IMR-90 (cell line): ENCODE data around the gene KRT83. TPM values are rescaled to one million over a fixed set of nuclear protein-coding genes. Genes with fewer than 3 reads are reported as not detected.

ENCODE experiments used
- ATAC-seq: fragments of 200-7000 bp; cut with Tn5 transposase; 2 replicates; pipeline ENCODE4 v1.9.1; 2020; ENCODE audit warnings: low read depth, mild to moderate bottlenecking, moderate library complexity
- BruUV-seq: library from RNA; stranded (reverse); fragments of 400-500 nt; replicated peaks from 2 replicates; lab custom pipeline; 2021; lab: Mats Ljungman, UMichigan
- CTCF ChIA-PET: fragments of 300-600 bp; formaldehyde crosslinking; extraction: SDS; loops from one replicate; lab custom pipeline; 2021; ENCODE audit warnings: antibody characterized with exemption; lab: Yijun Ruan, JAX
- POLR2A ChIA-PET: fragments of 300-600 bp; sonication (Branson Sonifier 250); formaldehyde crosslinking; loops from one replicate; lab custom pipeline; 2022; ENCODE audit warnings: antibody characterized with exemption; ENCODE audit not compliant: unreplicated experiment; lab: Charles Lee
- DNase-seq: peaks from one replicate; pipeline ENCODE4 v3.0.0; 2013
- H2AFZ ChIP-seq: replicated peaks from 2 replicates; pipeline ENCODE3; 2013; ENCODE audit warnings: low read length, mild to moderate bottlenecking; ENCODE audit not compliant: poor library complexity
- H2AK5ac ChIP-seq: 2 replicates; pipeline ENCODE4 v1.6.1; 2013; ENCODE audit warnings: low read depth, low read length, inconsistent platforms
- H2AK9ac ChIP-seq: replicated peaks from 2 replicates; pipeline ENCODE3; 2013; ENCODE audit warnings: mild to moderate bottlenecking, low read depth, low read length, moderate library complexity; ENCODE audit not compliant: poor library complexity
- H2BK120ac ChIP-seq: 2 replicates; pipeline ENCODE4 v1.6.1; 2013; ENCODE audit warnings: low read depth, low read length, inconsistent platforms
- H2BK15ac ChIP-seq: 3 replicates; pipeline ENCODE4 v1.6.1; 2013; ENCODE audit warnings: low read depth, low read length, inconsistent platforms
- H2BK20ac ChIP-seq: 2 replicates; pipeline ENCODE4 v1.6.1; 2013; ENCODE audit warnings: low read depth, mild to moderate bottlenecking, inconsistent platforms, low read length, moderate library complexity
- H2BK5ac ChIP-seq: 2 replicates; pipeline ENCODE4 v1.6.1; 2013; ENCODE audit warnings: mild to moderate bottlenecking, low read depth, low read length, inconsistent platforms; ENCODE audit not compliant: poor library complexity, severe bottlenecking
- H3K14ac ChIP-seq: replicated peaks from 2 replicates; pipeline ENCODE4 v1.6.1; 2013; ENCODE audit warnings: low read depth, low read length, inconsistent platforms
- H3K18ac ChIP-seq: 2 replicates; pipeline ENCODE4 v1.6.1; 2013; ENCODE audit warnings: low read depth, low read length, control low read depth
- H3K23ac ChIP-seq: 2 replicates; pipeline ENCODE4 v1.6.1; 2013; ENCODE audit warnings: low read depth, low read length, inconsistent platforms
- H3K27ac ChIP-seq: 2 replicates; pipeline ENCODE4 v1.5.1; 2013; ENCODE audit warnings: mild to moderate bottlenecking, control low read depth, low read length; ENCODE audit not compliant: insufficient read depth
- H3K27me3 ChIP-seq: 2 replicates; pipeline ENCODE4 v1.6.1; 2013; ENCODE audit warnings: low read length; ENCODE audit not compliant: control insufficient read depth, insufficient read depth
- H3K36me3 ChIP-seq: 2 replicates; pipeline ENCODE4 v1.6.1; 2013; ENCODE audit warnings: low read length, mixed read lengths; ENCODE audit not compliant: control insufficient read depth, insufficient read depth
- H3K4ac ChIP-seq: 2 replicates; pipeline ENCODE4 v1.6.1; 2013; ENCODE audit warnings: low read depth, low read length, inconsistent platforms
- H3K4me1 ChIP-seq: 2 replicates; pipeline ENCODE4 v1.6.1; 2013; ENCODE audit warnings: low read length, mixed read lengths; ENCODE audit not compliant: control insufficient read depth, insufficient read depth
- H3K4me2 ChIP-seq: 2 replicates; pipeline ENCODE4 v1.6.1; 2013; ENCODE audit warnings: low read depth, mild to moderate bottlenecking, control low read depth, low read length, moderate library complexity
- H3K4me3 ChIP-seq: 2 replicates; pipeline ENCODE4 v1.5.1; 2013; ENCODE audit warnings: low read depth, mild to moderate bottlenecking, control low read depth, low read length, moderate library complexity; ENCODE audit not compliant: insufficient read depth
- H3K56ac ChIP-seq: 2 replicates; pipeline ENCODE4 v1.6.1; 2013; ENCODE audit warnings: low read length, inconsistent platforms; ENCODE audit not compliant: insufficient read depth; ENCODE audit errors: extremely low read depth
- H3K79me1 ChIP-seq, 2 experiments: 2 replicates each; pipeline ENCODE4 v1.6.1; 2013; ENCODE audit warnings: low read length in 2 of 2, inconsistent platforms in 1 of 2, low read depth in 1 of 2
- H3K9ac ChIP-seq: 2 replicates; pipeline ENCODE4 v1.6.1; 2013; ENCODE audit warnings: low read depth, low read length, control low read depth
- H3K9me1 ChIP-seq: 2 replicates; pipeline ENCODE4 v1.6.1; 2013; ENCODE audit warnings: low read length, inconsistent platforms; ENCODE audit not compliant: insufficient read depth
- H3K9me3 ChIP-seq: 2 replicates; pipeline ENCODE4 v1.6.1; 2013; ENCODE audit warnings: low read length; ENCODE audit not compliant: control insufficient read depth, insufficient read depth
- H4K20me1 ChIP-seq: 2 replicates; pipeline ENCODE4 v1.6.1; 2013; ENCODE audit warnings: low read length, inconsistent platforms; ENCODE audit not compliant: insufficient read depth
- H4K5ac ChIP-seq: 2 replicates; pipeline ENCODE4 v1.6.1; 2013; ENCODE audit warnings: mild to moderate bottlenecking, low read depth, low read length, control low read depth
- H4K8ac ChIP-seq, 2 experiments: 2 replicates each; pipeline ENCODE4 v1.6.1; 2013; ENCODE audit warnings: low read depth in 2 of 2, low read length in 2 of 2, control low read depth in 1 of 2, inconsistent platforms in 1 of 2
- H4K91ac ChIP-seq: 2 replicates; pipeline ENCODE4 v1.6.1; 2013; ENCODE audit warnings: low read depth, low read length, inconsistent platforms; ENCODE audit not compliant: insufficient read depth
- CTCF ChIP-seq: conservative IDR thresholded peaks from 2 replicates; pipeline ENCODE4 v1.5.1; 2012; ENCODE audit warnings: mild to moderate bottlenecking, low read depth, low read length, improper control_type of control experiment
- FOS ChIP-seq: fragments of 150-350 bp; IDR thresholded peaks from 2 replicates; pipeline ENCODE4 v1.6.1; 2016; ENCODE audit warnings: low read depth, low read length
- MAZ ChIP-seq: IDR thresholded peaks from 2 replicates; pipeline ENCODE4 v1.6.1; 2012; ENCODE audit warnings: low read depth, mild to moderate bottlenecking, low read length, improper control_type of control experiment, moderate library complexity, borderline replicate concordance
- MXI1 ChIP-seq: IDR thresholded peaks from 2 replicates; pipeline ENCODE4 v1.6.1; 2012; ENCODE audit warnings: low read depth, mild to moderate bottlenecking, low read length, moderate library complexity, borderline replicate concordance
- NFE2L2 ChIP-seq: fragments of 150-350 bp; IDR thresholded peaks from 2 replicates; pipeline ENCODE4 v1.6.1; 2016; ENCODE audit warnings: low read depth, mild to moderate bottlenecking, low read length
- POLR2A ChIP-seq: IDR thresholded peaks from 2 replicates; pipeline ENCODE4 v1.6.1; 2012; ENCODE audit warnings: mild to moderate bottlenecking, low read depth, low read length
- RAD21 ChIP-seq: IDR thresholded peaks from 2 replicates; pipeline ENCODE4 v1.6.1; 2012; ENCODE audit warnings: low read length, improper control_type of control experiment
- RFX5 ChIP-seq: IDR thresholded peaks from 2 replicates; pipeline ENCODE4 v1.8.0; 2012; ENCODE audit warnings: low read depth, mild to moderate bottlenecking, low read length, moderate library complexity
- SMC3 ChIP-seq: fragments of 150-350 bp; IDR thresholded peaks from 2 replicates; pipeline ENCODE4 v1.6.1; 2016; ENCODE audit warnings: low read depth, mild to moderate bottlenecking, antibody characterized with exemption, low read length, moderate library complexity
- USF2 ChIP-seq: fragments of 150-350 bp; IDR thresholded peaks from 2 replicates; pipeline ENCODE4 v1.6.1; 2017; ENCODE audit warnings: mild to moderate bottlenecking, antibody characterized with exemption, low read length, low read depth
- WGBS, 2 experiments: methylation state at CpG; one replicate each; pipeline versions ENCODE4 v1.1.5 to v1.1.7; 2013; ENCODE audit warnings: missing lambda C conversion rate in 2 of 2; ENCODE audit not compliant: insufficient read length in 1 of 2; ENCODE audit errors: extremely low coverage in 2 of 2; 5-methylcytosine and 5-hydroxymethylcytosine counted together
- dilution Hi-C: fragments of 300-500 bp; cut with HindIII; formaldehyde crosslinking; loops from one replicate; pipeline ENCODE4 v1.14.3; 2018; ENCODE audit warnings: low sequenced_read_pairs; ENCODE audit not compliant: unreplicated experiment
- in situ Hi-C: fragments of 300-500 bp; cut with MboI; formaldehyde crosslinking; loops from 3 replicates; pipeline ENCODE4 v1.14.3; 2019; ENCODE audit warnings: low sequenced_read_pairs, inconsistent platforms, mixed read lengths
- intact Hi-C: fragments of 100-400 bp; cut with micrococcal nuclease; formaldehyde crosslinking; loops from 2 replicates; pipeline ENCODE4 v1.10.0; 2022
- polyA plus RNA-seq, 3 experiments: library from polyadenylated mRNA; depleted of rRNA; stranded (reverse); fragments of >200 nt; gene quantifications; 2 replicates each; pipeline ENCODE4 v1.2.3, GENCODE V29; 2012; ENCODE audit warnings: low replicate concordance in 1 of 3
- total RNA-seq: library from RNA; depleted of rRNA; stranded (reverse); fragments of >200 nt; gene quantifications from 2 replicates; pipeline ENCODE4 v1.2.3, GENCODE V29; 2012

KRT83 gene
- total and polyA plus RNA-seq, 2 of the 4 experiments (the other 2 are of a cell fraction), result not detected

GRCh38 chr12:52352951-52353350 is 31.8 kb upstream of the KRT83 start:
- no peak overlapping the region for H2AK9ac ChIP-seq
- no peak overlapping the region for H4K8ac ChIP-seq
- no peak overlapping the region for H3K18ac ChIP-seq
- H3K4me3 ChIP-seq, result no peak overlapping the region
- H3K36me3 ChIP-seq, result no peaks in the 10 kb centered on the region
- CTCF ChIA-PET, result no interaction called here
- H3K79me1 ChIP-seq, result no peaks in the 10 kb centered on the region
- H2AFZ ChIP-seq, result no peak overlapping the region
- H2BK120ac ChIP-seq, result no peak overlapping the region
- POLR2A ChIA-PET, result no interaction called here
- no peak for DNase-seq
- no peak overlapping the region for H2BK5ac ChIP-seq
- H2BK15ac ChIP-seq, result no peak overlapping the region
- no peak for ATAC-seq
- no peaks in the 10 kb centered on the region for H4K20me1 ChIP-seq
- no peak overlapping the region for H3K14ac ChIP-seq
- H2AK5ac ChIP-seq, result no peak overlapping the region
- BruUV-seq, result no TSS peak
- H3K4me2 ChIP-seq, result no peak overlapping the region
- H4K91ac ChIP-seq, result no peak overlapping the region
- no peak overlapping the region for H4K5ac ChIP-seq
- H2BK20ac ChIP-seq, result no peak overlapping the region
- H3K4ac ChIP-seq, result no peak overlapping the region
- no peaks in the 10 kb centered on the region for H3K9me3 ChIP-seq
- dilution Hi-C loops, result no loop called here
- no peak for TF ChIP-seq RFX5
- no peak for TF ChIP-seq FOS
- TF ChIP-seq MXI1, result no peak
- TF ChIP-seq POLR2A, result no peak
- TF ChIP-seq CTCF, result no peak
- TF ChIP-seq NFE2L2, result no peak
- TF ChIP-seq MAZ, result no peak
- TF ChIP-seq SMC3, result no peak
- no peak for TF ChIP-seq RAD21
- no peak for TF ChIP-seq USF2
- in situ Hi-C loops, result no loop called here
- no peak overlapping the region for H3K9ac ChIP-seq
- intact Hi-C loops, result no loop called here
- H3K4me1 ChIP-seq, result no peaks in the 10 kb centered on the region
- no peak overlapping the region for H3K27ac ChIP-seq
- peaks cover 55% of the 10 kb centered on the region for H3K27me3 ChIP-seq
- H3K23ac ChIP-seq, result no peak overlapping the region
- no CpG with 5 or more reads among the region's 2 CpGs for WGBS, 2 experiments
- H3K56ac ChIP-seq, result no peak overlapping the region
- H3K9me1 ChIP-seq, result no peaks in the 10 kb centered on the region
